HG02623 (cell line): ENCODE data around the gene JOSD1.
"Not testable (repeated sequence)": the region's sequence is repeated elsewhere in the genome, so short reads cannot be mapped to it uniquely, and the experiment has no call there.

Experiments
- ATAC-seq: cut with Tn5 transposase; IDR thresholded peaks from one replicate; pipeline ENCODE4 v1.9.1; 2021; ENCODE audit warnings: moderate library complexity; ENCODE audit not compliant: unreplicated experiment

Gene JOSD1

GRCh38 chr22:38694940-38695339, 5.8 kb downstream of the JOSD1 start:
- ATAC-seq: no peak

- no peak for ATAC-seq
These were observed 6.7 kb downstream of the JOSD1 start for GRCh38 chr22:38694049-38694448.

- ATAC-seq: no peak
These were observed 11.1 kb downstream of the JOSD1 start for GRCh38 chr22:38689651-38690050.

GRCh38 chr22:38685761-38686160, 15.0 kb downstream of the JOSD1 start:
- ATAC-seq: no peak

- ATAC-seq: no peak
These were observed 15.8 kb downstream of the JOSD1 start for GRCh38 chr22:38684895-38685294.

- ATAC-seq: peak; percentile 88
These were observed 19.0 kb downstream of the JOSD1 start, which contains the start of gene TOMM22 for GRCh38 chr22:38681582-38682335. TSS of gene TOMM22 (plus strand) at chr22:38681957. CDS start at chr22:38681979, 22 bp downstream.

- ATAC-seq: no peak
These were observed 24.9 kb downstream of the JOSD1 start for GRCh38 chr22:38675833-38676232.

- no peak for ATAC-seq
These were observed 25.9 kb downstream of the JOSD1 start for GRCh38 chr22:38674888-38675287.

- ATAC-seq: no peak
These were observed 43.5 kb downstream of the JOSD1 start for GRCh38 chr22:38657045-38657909.

GRCh38 chr22:38656256-38657044, 44.3 kb downstream of the JOSD1 start, which contains the start of the genes CBY1 and FAM227A:
TSS of gene CBY1 (plus strand) at chr22:38656638. CDS start at chr22:38668055, 11,417 bp downstream.
TSS of gene FAM227A (minus strand) at chr22:38656392. CDS start at chr22:38650168, 6,224 bp downstream.
- peak; percentile 66 for ATAC-seq

- no peak for ATAC-seq
These were observed 45.1 kb downstream of the JOSD1 start for GRCh38 chr22:38655519-38656255.

GRCh38 chr22:38653741-38654140, 47.0 kb downstream of the JOSD1 start:
- no peak for ATAC-seq

GRCh38 chr22:38652859-38653258, 47.9 kb downstream of the JOSD1 start:
- ATAC-seq: no peak

GRCh38 chr22:38649841-38650522, 50.8 kb downstream of the JOSD1 start:
- no peak for ATAC-seq

- ATAC-seq: no peak
These were observed 55.3 kb downstream of the JOSD1 start for GRCh38 chr22:38645430-38645829.

GRCh38 chr22:38644245-38644644, 56.5 kb downstream of the JOSD1 start:
- not testable (repeated sequence) for ATAC-seq

GRCh38 chr22:38641476-38642040, 59.2 kb downstream of the JOSD1 start:
- ATAC-seq: no peak

GRCh38 chr22:38638728-38639127, 62.0 kb downstream of the JOSD1 start:
- no peak for ATAC-seq

- no peak for ATAC-seq
These were observed 62.5 kb downstream of the JOSD1 start for GRCh38 chr22:38638216-38638615.
